H7 (cell line): ENCODE measurements around the gene CMTM8. TPM values are rescaled to one million over a fixed set of nuclear protein-coding genes. Genes with fewer than 3 reads are reported as not detected.

ENCODE experiments used
- DNase-seq: peaks from one replicate; pipeline ENCODE4 v3.0.0; 2012
- H3K27me3 ChIP-seq: 2 replicates; pipeline ENCODE4 v1.6.0; 2011; ENCODE audit warnings: mild to moderate bottlenecking, low read length; ENCODE audit not compliant: control insufficient read depth, insufficient read depth
- H3K36me3 ChIP-seq: replicated peaks from 2 replicates; pipeline ENCODE4 v1.5.1; 2011; ENCODE audit warnings: low read length; ENCODE audit not compliant: control insufficient read depth, insufficient read depth
- H3K4me3 ChIP-seq: 2 replicates; pipeline ENCODE4 v1.5.1; 2011; ENCODE audit warnings: low read depth, mild to moderate bottlenecking, control low read depth, low read length, moderate library complexity; ENCODE audit not compliant: insufficient read depth
- total RNA-seq: library from RNA; depleted of rRNA; stranded (reverse); fragments of >200 nt; shearing (Covaris generic); gene quantifications from 2 replicates; pipeline ENCODE4 v1.2.3, GENCODE V29; 2014

The CMTM8 gene
- total RNA-seq, 1 experiment from 2014 or later = 1.7 TPM

- DNase-seq = no peak
- no peaks in the 10 kb centered on the region for H3K36me3 ChIP-seq
- no peak overlapping the region for H3K4me3 ChIP-seq
- no peaks in the 10 kb centered on the region for H3K27me3 ChIP-seq
Observed at GRCh38 chr3:32278714-32279113, 40.2 kb downstream of the CMTM8 start.

- no peak for DNase-seq
- no peaks in the 10 kb centered on the region for H3K27me3 ChIP-seq
- no peak overlapping the region for H3K4me3 ChIP-seq
- no peaks in the 10 kb centered on the region for H3K36me3 ChIP-seq
Observed at GRCh38 chr3:32280262-32280910, 41.9 kb downstream of the CMTM8 start.

GRCh38 chr3:32281570-32282106, 43.2 kb downstream of the CMTM8 start:
- no peak for DNase-seq
- Histone ChIP-seq H3K36me3 (no peaks in the 10 kb centered on the region), H3K4me3 (no peak overlapping the region), H3K27me3 (no peaks in the 10 kb centered on the region)

- Histone ChIP-seq H3K36me3 (no peaks in the 10 kb centered on the region), H3K4me3 (no peak overlapping the region), H3K27me3 (no peaks in the 10 kb centered on the region)
- DNase-seq = no peak
Observed at GRCh38 chr3:32282578-32283154, 44.2 kb downstream of the CMTM8 start.

GRCh38 chr3:32283304-32283703, 44.8 kb downstream of the CMTM8 start:
- Histone ChIP-seq H3K36me3 (no peaks in the 10 kb centered on the region), H3K27me3 (no peaks in the 10 kb centered on the region), H3K4me3 (no peak overlapping the region)
- DNase-seq = no peak

- H3K36me3 ChIP-seq = no peaks in the 10 kb centered on the region
- DNase-seq = no peak
- H3K27me3 ChIP-seq = no peaks in the 10 kb centered on the region
- H3K4me3 ChIP-seq = no peak overlapping the region
Observed at GRCh38 chr3:32284443-32285212, 46.1 kb downstream of the CMTM8 start.

- Histone ChIP-seq H3K36me3 (no peaks in the 10 kb centered on the region), H3K4me3 (no peak overlapping the region), H3K27me3 (no peaks in the 10 kb centered on the region)
- no peak for DNase-seq
Observed at GRCh38 chr3:32285891-32286290, 47.4 kb downstream of the CMTM8 start.

- no peak overlapping the region for H3K4me3 ChIP-seq
- H3K27me3 ChIP-seq = no peaks in the 10 kb centered on the region
- no peaks in the 10 kb centered on the region for H3K36me3 ChIP-seq
- no peak for DNase-seq
Observed at GRCh38 chr3:32288819-32289218, 50.3 kb downstream of the CMTM8 start.

- DNase-seq = no peak
- H3K27me3 ChIP-seq = no peaks in the 10 kb centered on the region
Observed at GRCh38 chr3:32290619-32291018, 52.1 kb downstream of the CMTM8 start.

GRCh38 chr3:32292085-32292796, 53.8 kb downstream of the CMTM8 start:
- Histone ChIP-seq H3K4me3 (no peak overlapping the region), H3K27me3 (no peaks in the 10 kb centered on the region), H3K36me3 (no peaks in the 10 kb centered on the region)
- no peak for DNase-seq

More at GRCh38 chr3:32290619-32291018, 52.1 kb downstream of the CMTM8 start:
- Histone ChIP-seq H3K4me3 (no peak overlapping the region), H3K36me3 (no peaks in the 10 kb centered on the region)

- H3K27me3 ChIP-seq = no peaks in the 10 kb centered on the region
- no peaks in the 10 kb centered on the region for H3K36me3 ChIP-seq
- DNase-seq = no peak
- H3K4me3 ChIP-seq = no peak overlapping the region
Observed at GRCh38 chr3:32293903-32294302, 55.4 kb downstream of the CMTM8 start.

GRCh38 chr3:32296251-32297204, 58.0 kb downstream of the CMTM8 start:
- H3K4me3 ChIP-seq = no peak overlapping the region
- no peaks in the 10 kb centered on the region for H3K36me3 ChIP-seq
- peak; percentile 66 for DNase-seq
- no peaks in the 10 kb centered on the region for H3K27me3 ChIP-seq

GRCh38 chr3:32297366-32297765, 58.9 kb downstream of the CMTM8 start:
- H3K4me3 ChIP-seq = no peak overlapping the region
- H3K36me3 ChIP-seq = no peaks in the 10 kb centered on the region
- no peaks in the 10 kb centered on the region for H3K27me3 ChIP-seq
- no peak for DNase-seq
